ENCODE data around the gene SSTR5.
A peak's percentile ranks its signal among the peaks of the same experiment; 100 is the strongest.

The SSTR5 gene

GRCh38 chr16:1072526-1073261 lies at the start of gene SSTR5:
TSS of gene SSTR5 (plus strand) at chr16:1072747. CDS start at chr16:1078869, 6,122 bp downstream.
- no peak for DNase-seq

GRCh38 chr16:1024138-1024537 lies 48.4 kb upstream of the SSTR5 start:
- no peak for DNase-seq

GRCh38 chr16:1025183-1025809 lies 47.3 kb upstream of the SSTR5 start:
- DNase-seq = peak in 1 of 3 donors; percentile 17

- DNase-seq = no peak
These were observed 46.3 kb upstream of the SSTR5 start for GRCh38 chr16:1026057-1026783.

- no peak for DNase-seq
These were observed 45.6 kb upstream of the SSTR5 start for GRCh38 chr16:1026784-1027500.

- DNase-seq = no peak
These were observed 45.1 kb upstream of the SSTR5 start for GRCh38 chr16:1027501-1027815.

- DNase-seq = peak in 1 of 3 donors; percentile 5
These were observed 44.5 kb upstream of the SSTR5 start for GRCh38 chr16:1028056-1028455.

- no peak for DNase-seq
These were observed 43.9 kb upstream of the SSTR5 start for GRCh38 chr16:1028524-1029258.

GRCh38 chr16:1029259-1029545 lies 43.3 kb upstream of the SSTR5 start:
- DNase-seq = no peak

GRCh38 chr16:1030473-1030901 lies 42.1 kb upstream of the SSTR5 start:
- DNase-seq = no peak

GRCh38 chr16:1031666-1032065 lies 40.9 kb upstream of the SSTR5 start:
- DNase-seq = no peak

- DNase-seq = no peak
These were observed 39.9 kb upstream of the SSTR5 start for GRCh38 chr16:1032607-1033006.

- DNase-seq = no peak
These were observed 39.3 kb upstream of the SSTR5 start for GRCh38 chr16:1033128-1033679.

- no peak for DNase-seq
These were observed 38.1 kb upstream of the SSTR5 start for GRCh38 chr16:1034230-1035065.

- no peak for DNase-seq
These were observed 37.5 kb upstream of the SSTR5 start for GRCh38 chr16:1035066-1035415.

- peak in 2 of 3 donors; percentile 6 to 7 for DNase-seq
These were observed 36.4 kb upstream of the SSTR5 start for GRCh38 chr16:1036166-1036565.

GRCh38 chr16:1036726-1037393 lies 35.7 kb upstream of the SSTR5 start:
- DNase-seq = peak in 2 of 3 donors; percentile 15 to 33

- no peak for DNase-seq
These were observed 34.9 kb upstream of the SSTR5 start for GRCh38 chr16:1037394-1038257.

- DNase-seq = no peak
These were observed 33.6 kb upstream of the SSTR5 start for GRCh38 chr16:1038932-1039331.

- DNase-seq = no peak
These were observed 32.8 kb upstream of the SSTR5 start for GRCh38 chr16:1039762-1040161.
